LoVo (cell line): ENCODE data around the gene CREB3L2.

ENCODE experiments used
- DNase-seq: peaks from one replicate; pipeline ENCODE4 v3.0.0-alpha.2; 2016; ENCODE audit warnings: low spot score

CREB3L2 gene

GRCh38 chr7:137898839-137899721 lies 102.8 kb downstream of the CREB3L2 start:
- DNase-seq: peak; percentile 81

DNA sequence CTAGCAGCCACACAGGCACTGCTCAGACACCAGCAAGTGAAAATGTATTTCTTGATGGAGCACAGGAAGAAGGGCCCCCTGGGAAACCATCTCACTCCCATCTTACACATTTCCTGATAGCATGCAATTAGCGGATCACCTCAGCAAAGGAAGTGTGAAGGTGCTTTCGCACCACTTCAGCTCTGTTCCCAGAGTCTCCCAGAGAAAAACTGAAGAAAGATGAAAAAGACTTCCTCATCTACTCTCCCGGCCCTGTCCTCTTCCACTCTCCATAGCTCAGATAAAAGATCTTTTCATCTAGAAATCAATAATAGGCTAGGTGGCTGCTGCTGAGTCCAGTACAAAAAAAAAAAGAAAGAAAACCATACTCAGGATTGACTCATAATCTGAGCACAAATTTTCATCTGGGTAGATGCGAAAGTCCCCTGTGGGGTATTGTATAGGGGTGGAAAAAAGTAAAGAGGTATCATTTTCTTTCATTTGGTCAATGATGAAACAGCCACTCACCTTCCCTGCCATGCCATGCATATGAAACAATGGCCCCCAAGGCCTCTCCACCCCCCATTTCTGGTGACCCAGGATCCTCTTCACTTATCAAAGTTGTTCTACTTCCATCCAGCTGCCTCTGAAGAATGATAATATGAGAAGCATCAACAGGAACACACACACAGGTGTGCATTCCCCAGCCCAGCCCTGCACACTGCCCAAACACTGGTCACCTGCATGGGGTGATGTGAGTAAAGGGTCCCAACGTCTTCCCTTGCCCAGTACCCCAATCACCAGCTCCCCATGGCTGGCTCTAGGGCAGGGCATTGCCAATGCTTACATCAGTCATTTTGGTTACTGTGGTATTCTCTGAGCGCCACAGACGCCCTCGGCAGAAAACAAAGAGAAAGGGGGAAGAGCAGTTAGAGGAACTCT lies 106.3 kb downstream of the CREB3L2 start:
- DNase-seq: no peak

- DNase-seq: no peak
Measured at GRCh38 chr7:137893143-137893742, 108.6 kb downstream of the CREB3L2 start.

- no peak for DNase-seq
Measured at GRCh38 chr7:137891016-137891655, 110.8 kb downstream of the CREB3L2 start.

DNA sequence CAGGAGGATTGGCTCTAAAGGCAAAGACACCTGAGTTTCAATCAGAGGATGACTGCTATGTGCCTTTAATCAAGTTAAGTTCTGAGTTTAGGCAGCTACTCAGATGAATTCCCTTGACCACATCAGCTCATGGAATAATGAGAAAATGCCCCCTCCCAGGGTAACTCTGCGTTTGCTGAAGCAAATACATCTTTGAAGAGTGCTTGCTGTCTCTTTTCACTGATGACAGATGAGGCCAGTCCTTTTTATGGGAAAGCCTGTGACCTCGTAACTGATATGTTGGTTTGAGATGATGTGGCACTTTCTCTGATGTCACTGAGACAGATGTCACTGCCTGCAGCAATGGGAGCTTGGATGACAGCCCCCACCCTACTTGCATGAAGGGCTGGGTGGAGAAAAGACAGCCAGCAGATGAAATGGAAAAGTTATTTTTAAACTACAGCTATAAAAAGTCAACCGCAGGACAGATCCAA lies 111.4 kb downstream of the CREB3L2 start:
- no peak for DNase-seq

DNA sequence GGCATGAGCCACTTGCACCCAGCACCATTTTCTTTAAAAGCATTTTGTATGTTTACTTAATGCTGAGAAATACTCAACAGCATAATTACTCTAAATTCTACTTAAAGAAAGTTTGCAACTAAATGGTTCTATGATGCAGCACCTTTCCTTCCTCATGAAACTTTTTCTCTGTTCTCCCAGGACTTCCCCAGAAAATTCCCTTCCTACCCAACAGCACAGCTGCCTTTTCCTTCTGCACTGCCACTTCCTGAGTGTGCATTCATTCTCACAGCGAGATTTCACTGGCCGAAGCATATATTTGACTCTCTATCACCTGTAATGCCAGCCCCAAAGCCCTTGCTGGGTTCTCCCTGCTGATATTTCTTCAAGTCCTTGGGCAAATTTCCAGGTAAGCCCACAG lies 113.6 kb downstream of the CREB3L2 start:
- DNase-seq: no peak

DNA sequence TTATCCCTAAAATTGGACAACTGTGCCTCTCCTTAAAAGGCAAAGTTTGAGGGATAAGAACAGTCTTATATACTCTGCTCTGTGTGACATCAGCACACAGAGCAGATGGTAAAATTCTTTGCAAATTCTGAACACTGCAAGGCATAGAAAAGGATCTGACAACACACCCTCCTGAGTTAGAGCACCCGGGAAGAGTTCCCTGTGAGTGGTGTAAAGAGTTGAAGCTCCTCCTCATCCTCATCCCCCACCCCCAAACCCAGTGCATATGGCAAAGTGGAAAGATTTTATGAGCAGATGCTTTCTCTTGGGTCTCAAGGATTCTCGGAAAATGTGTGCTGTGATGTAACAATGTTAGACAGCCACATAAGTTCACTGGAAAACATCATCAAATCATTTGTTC lies 115.1 kb downstream of the CREB3L2 start:
- DNase-seq: no peak

- DNase-seq: no peak
Measured at GRCh38 chr7:137886281-137886680, 115.6 kb downstream of the CREB3L2 start.

DNA sequence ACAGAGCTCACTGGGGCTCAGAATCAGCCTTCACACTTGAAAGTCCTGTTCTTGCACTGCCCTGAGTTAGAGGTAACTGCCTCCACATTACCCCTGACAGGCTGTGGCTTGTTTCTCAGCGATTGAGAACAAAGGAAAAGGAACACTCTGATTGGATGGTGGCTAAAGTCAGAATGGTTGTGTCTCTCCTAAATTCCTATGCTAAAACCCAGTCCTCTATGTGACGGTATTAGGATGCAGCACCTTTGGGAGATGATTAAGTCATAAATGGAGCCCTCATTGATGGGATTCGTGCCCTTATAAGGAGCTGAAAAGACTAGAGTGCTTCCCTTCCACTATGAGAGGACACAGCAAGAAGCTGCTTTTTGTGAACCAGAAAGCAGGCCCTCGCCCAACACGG lies 116.2 kb downstream of the CREB3L2 start:
- no peak for DNase-seq

DNA sequence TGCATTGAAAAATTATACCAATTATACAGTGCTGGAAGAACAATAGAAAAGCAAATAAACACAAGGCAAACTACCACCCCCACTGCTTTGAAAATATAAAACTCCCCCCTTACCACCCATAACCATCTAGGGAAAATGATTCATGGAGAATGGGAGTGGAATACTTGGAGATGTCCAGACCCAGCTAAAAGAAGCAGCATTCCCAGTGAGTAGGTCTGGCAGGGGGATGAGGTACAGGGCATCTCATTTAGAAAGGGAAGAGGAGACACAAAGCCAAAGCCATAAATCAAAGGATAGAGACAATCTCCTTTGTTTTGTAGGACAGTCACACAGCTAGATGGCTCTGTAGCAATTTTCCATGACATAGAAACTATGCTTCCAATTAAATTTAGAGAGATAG lies 119.1 kb downstream of the CREB3L2 start:
- no peak for DNase-seq

GRCh38 chr7:137882261-137882668 lies 119.6 kb downstream of the CREB3L2 start:
- DNase-seq: peak; percentile 34

DNA sequence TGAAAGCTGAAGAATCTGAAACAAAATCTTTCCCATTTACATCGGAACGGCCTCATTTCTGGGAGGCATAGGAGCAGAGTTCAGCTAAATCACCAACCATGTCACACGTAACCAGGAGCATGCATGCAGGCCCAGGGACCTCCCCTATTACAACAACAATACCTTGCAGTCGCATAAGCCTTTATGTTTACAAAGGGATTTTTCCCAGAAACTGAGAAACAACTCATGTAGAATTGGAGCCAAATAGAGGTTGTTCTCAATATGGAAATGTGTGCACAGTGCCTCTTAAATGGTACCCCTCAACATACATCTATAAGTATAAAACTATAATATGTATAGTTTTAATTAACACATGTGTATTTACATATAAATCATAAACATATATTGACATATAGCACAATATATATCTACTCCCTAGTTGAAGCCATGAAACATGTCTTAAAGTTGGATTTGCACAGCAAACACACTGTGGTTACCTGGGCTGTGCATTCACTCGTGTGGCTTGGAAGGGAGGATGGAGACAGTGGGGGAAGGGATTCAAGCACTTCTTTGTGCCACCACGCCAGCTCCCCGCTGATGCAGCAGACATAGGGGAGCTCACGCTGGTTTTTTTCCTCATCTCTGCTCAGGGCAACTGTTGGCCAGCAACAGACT lies 120.2 kb downstream of the CREB3L2 start:
- no peak for DNase-seq

DNA sequence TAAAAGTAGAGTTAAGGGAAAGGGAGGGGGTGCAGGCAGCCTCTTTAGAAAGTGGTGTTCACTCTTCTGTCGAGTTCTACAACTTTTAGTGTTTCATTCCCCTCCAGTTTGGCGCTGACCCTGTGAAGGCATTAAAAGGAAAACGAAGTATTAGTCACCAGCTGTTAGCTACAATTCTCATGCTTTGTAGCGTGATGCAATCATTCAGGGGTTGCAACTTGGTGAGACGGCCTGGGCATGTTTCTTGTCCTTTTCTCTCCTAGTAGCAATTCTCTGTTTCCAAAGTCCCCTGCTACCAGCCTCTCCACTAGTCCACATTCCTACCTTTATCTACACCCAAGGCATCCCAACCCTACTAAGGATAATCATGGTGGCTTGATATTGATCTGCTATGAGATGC lies 121.5 kb downstream of the CREB3L2 start:
- DNase-seq: no peak

DNA sequence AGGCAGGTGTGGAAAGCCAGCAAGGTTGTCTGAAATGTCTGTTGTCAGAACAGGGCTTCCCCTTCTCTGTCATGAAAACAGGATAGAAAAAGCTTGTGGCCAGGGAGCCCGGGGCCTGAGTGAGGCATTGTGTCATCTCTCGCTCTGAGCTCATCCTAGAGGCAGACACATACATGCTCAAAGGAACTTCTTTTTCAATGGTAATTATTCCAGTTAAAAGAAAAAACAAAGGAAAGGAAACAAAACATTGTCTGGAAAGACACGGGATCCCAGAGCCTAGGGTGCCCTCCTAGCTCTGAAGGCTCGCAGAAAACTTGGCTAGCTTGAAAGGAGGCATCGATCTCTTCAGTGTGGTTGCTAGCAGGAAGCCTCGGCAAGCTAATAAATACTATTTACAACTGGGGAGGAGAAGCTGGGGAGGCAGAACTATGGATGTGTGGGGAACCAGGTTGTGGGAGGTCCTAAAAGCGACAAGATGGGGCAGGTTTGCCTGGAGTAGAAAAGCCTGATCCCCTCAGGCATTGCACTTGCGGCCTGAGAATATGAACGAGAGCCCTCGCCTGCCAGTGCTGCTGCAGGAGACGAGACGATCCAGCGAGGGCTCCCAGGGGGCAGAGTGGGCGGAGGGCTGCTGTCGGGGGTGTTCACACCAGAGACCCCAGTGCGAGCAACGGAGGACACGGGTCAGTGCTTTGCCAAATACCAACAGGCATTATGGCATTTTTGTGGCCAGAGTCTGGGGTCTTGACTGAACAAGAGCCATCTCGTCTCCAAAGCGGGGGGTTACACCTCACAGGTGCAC lies 122.3 kb downstream of the CREB3L2 start:
- DNase-seq: no peak

- DNase-seq: no peak
Measured at GRCh38 chr7:137878333-137878961, 123.4 kb downstream of the CREB3L2 start.

DNA sequence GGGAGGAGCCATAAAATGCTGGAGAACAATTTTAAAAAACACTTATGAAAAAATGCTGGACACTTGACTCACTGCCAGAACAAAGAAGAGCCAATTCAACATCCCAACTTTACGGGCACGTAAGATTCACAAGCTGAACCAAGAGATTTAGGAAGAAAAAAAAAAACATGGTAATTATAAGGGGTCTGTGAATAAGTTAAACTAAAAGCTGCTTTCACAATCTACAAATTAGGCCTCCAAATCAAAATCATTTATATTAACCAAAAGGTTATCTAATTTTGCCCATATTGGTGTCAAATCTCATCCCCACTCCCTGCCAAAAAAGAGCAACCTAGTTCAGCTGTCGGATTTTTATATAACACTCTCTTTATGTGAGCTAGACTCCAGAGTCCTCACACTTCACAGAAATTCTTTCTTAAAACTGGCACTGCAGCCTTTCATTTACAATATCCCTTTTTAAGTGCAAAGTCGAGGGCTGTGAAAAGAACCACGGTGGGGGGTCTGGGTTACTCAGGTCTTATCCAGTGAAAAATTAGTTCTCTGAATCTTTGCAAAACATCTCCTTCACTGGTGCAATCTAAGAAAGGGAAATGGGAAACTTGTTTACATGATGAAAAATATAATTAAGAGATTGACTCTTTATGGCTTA lies 124.7 kb downstream of the CREB3L2 start:
- DNase-seq: no peak

DNA sequence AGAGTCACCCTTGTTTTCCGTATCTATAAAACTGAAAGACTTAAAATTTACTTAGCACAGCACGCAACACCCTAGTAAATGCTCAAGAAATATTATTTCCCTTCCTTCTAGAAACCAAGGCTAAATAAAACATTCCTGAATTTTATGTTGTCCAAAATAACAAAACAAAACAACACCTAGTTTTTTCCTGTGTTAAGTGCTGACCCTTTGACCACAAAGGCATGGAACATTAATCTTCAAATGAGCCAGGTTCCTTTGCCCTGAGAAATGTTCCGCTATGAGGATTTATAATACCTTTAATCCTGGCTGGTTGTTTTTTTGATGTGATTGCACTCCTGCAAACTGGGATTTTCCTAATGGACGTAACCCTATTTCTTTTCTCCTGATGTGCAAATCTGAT lies 126.1 kb downstream of the CREB3L2 start:
- no peak for DNase-seq

DNA sequence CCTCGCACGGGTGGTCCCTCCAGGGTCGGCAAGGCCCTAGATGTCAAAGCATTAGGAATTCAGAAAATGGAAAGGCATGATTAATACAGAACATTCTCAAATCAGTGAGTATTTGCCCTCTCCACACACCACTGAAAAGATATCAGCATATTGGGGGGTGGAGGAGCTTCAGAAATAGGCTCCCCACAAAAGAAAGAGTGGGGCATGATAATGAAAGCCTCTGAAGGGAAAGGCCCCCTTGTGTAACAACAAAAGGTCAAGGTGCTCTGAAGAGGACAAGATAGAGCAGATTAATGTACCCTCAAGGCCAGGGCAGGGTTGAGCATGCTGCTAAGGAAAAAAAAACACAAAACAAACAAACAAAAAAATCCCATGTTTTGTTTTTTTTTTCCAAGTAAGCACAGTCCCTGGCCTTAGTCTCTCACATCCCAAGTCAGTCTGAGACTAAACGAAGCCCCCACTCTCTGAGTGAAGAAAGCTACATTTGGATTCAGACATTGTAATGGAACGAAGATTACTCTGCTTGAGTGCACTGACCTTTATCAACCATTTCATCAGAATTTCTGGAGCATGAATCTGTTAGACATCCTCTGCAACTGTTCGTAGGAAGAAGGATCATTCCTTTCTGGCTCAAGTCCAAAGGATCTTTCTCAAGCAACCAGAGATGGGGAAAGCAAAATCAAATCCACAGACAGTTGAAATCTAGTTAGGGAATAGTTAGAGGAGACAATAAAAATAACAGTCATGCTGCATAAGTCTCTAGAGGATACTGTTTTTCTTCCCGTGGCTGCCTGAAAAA lies 127.7 kb downstream of the CREB3L2 start:
- no peak for DNase-seq

DNA sequence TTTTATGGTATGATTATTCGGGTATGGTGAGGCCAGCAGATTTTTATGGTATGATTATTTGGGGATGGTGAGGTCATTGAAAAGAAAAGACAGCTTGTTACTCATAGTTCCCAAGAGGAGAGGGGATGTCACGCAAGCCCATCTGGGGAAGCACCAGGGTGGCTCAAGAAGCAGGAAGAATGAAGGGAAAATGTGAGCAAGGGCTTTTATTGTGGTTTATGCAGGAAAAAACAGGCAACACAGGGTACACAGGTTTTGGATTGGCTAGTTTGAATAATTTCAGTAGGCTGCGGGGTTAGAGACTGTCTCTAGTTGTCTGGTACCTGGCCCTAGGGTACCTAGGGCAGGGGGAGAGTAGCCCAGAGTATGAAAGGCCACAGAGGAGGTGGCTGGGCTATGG lies 128.4 kb downstream of the CREB3L2 start:
- no peak for DNase-seq
